GM19023 (cell line): ENCODE data around the gene GRIN3A.

Source experiments
- ATAC-seq: cut with Tn5 transposase; IDR thresholded peaks from one replicate; pipeline ENCODE4 v1.9.1; 2021; ENCODE audit warnings: mild to moderate bottlenecking, moderate library complexity; ENCODE audit not compliant: unreplicated experiment

The GRIN3A gene

GRCh38 chr9:101530076-101530711, 208.3 kb downstream of the GRIN3A start:
- ATAC-seq, result peak; percentile 35

- ATAC-seq, result no peak
Observed at GRCh38 chr9:101528015-101528414, 210.4 kb downstream of the GRIN3A start.

DNA sequence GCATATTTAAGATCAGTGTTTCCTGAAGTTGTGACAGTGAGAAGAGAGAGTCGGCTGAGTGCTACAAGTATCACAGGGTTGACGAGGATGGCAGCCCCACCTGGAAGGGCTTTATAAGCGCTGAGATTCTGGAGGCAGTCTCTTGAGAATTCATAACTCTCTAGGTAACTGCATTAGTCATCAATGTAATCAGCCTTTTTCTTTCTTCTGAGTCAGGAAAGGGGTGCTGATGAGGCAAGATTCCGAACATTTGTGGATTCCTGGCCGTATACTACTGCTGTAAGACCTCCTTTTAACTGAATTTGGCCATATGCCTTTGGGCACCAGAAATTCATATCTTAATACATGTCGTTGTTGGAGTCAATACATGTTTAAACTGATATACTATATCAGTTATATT, 211.4 kb downstream of the GRIN3A start:
- ATAC-seq, result no peak

- no peak for ATAC-seq
Observed at GRCh38 chr9:101524371-101524770, 214.1 kb downstream of the GRIN3A start.
